NT2/D1 (cell line): ENCODE measurements around the gene BOLA2B.

ENCODE experiments used
- SUZ12 ChIP-seq: IDR thresholded peaks from 2 replicates; pipeline ENCODE4 v1.6.1; 2011; ENCODE audit not compliant: insufficient read length, insufficient read depth; ENCODE audit errors: extremely low read depth
- YY1 ChIP-seq: IDR thresholded peaks from 2 replicates; pipeline ENCODE4 v1.6.1; 2011; ENCODE audit not compliant: insufficient read length, insufficient read depth
- ZNF274 ChIP-seq: IDR thresholded peaks from 2 replicates; pipeline ENCODE4 v1.6.1; 2011; ENCODE audit warnings: mild to moderate bottlenecking, low read depth, low read length

- TF ChIP-seq SUZ12 (no peak), YY1 (no peak), ZNF274 (no peak)
Measured at GRCh38 chr16:30163538-30163937, 29.9 kb downstream of the BOLA2B start.
